ENCODE data around the gene RAB3C.

Gene RAB3C

DNA sequence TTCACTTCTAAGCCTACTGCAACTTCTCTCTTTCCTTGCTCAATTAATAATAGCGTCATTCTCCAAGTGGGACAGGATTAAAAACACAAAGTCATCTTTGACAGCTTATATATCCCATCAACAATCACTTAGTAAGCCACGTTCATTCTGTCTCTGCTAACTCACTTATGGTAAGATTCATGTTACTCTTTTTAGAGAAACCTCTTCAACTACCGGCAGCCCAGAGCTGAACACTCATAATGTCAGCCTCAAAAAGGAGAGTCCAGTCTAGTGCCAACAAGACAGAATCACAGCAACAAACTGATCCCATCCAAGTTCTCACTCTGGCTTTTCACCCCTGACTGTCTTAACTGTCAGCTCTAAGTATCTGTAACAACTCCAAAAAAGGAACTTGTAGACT, 196.0 kb downstream of the RAB3C start:
- DNase-seq, result no peak

DNA sequence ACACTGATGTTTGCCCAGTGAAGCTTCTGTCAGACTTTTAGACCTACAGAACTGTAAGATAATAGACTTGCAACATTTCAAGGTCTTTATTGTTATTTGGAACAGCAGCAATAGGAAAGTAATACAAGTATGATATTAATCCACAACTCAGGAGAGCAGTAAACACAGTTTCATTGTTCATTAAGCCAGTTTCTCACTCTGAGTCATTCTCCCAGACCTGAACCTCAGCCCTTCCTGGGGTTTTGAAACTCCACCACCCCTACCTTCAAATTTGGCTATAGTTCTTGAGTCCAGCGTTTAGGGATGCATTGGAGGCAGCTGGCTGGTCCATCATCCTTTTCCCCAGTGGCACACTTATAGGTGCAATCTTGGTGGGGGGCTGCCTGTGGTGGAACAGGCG, 203.2 kb downstream of the RAB3C start:
- no peak for DNase-seq

DNA sequence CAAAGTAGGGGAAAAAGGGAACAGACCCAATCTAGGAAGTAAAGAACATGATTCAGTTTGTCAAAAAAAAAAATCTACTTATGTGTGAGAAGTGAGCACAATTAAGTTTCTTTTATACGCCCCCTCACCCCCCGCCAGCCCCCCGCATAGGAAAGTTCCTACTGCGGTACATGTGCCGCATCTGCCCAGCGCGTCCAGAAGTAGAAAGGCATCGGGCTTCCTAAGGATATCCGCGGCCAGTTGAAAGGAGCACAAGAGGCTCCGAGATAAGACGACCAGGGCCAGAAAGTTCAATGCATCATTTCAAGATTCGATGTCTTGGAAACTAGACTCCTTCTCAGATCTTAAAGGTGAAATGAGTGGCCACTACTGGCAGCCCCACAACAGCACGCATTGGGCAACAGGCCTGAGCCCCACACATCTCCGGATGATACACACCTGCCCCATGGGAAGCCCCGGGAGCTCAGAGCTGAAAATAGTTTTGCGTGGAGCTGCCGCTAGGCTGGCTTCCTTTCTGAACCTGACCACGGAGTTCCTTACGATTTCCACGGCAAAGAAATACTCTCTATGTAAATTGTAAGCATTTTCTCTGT, 203.9 kb downstream of the RAB3C start:
- DNase-seq, result no peak

DNA sequence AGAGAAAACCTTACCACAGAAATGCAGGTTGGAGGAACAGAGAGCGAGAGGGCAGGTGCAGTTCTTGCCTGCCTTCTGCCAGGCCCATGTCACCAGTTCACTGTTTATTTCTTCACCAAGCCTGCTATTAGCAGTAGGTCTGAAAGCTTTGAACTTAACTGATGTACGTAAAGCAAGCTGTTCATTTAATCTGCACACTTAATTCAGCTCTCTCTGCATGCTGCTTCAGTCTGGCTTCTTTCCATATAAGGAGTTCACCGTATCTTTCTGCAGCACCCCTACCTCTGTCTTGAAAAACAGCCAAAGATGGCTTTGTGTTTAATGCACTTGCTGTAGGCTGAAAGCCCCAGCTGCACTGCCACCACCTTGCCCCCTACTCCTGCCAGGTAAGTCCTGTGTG, 205.1 kb downstream of the RAB3C start:
- no peak for DNase-seq

DNA sequence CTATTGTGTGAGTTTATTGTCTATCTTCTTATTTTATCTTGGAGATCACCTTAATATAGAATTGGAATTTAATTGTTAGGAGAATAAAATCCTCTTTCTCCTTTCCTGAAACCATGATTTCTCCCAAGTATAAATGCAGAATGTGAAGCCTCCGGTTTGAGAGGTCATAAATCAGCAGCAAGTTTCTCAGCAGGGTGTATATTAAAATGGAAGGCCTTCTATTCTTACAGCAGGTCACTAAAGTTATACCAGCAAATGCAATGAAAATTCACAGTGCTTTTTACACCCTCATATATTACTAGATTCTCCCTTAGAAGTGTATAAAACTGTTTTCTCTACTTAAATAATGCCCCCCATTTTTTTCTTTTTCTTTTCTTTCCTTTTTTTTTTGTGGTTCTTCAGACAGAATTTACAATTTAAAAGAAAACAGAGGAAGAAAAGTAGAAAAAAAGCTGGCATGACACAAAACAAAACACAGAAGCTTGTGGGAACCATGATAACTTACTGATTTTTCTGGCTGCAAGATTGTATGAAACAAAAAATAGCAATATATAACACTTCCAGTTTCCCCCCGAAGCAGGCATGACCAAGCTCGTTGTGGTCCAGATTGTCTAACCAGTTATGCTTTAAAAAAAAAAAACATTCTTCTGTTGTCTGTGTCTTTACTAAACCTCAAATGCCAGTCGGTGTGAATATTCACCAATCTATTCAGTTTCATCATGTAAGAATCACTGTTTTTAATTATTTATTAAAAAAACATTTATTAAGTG, 211.2 kb downstream of the RAB3C start:
- DNase-seq, result no peak

DNA sequence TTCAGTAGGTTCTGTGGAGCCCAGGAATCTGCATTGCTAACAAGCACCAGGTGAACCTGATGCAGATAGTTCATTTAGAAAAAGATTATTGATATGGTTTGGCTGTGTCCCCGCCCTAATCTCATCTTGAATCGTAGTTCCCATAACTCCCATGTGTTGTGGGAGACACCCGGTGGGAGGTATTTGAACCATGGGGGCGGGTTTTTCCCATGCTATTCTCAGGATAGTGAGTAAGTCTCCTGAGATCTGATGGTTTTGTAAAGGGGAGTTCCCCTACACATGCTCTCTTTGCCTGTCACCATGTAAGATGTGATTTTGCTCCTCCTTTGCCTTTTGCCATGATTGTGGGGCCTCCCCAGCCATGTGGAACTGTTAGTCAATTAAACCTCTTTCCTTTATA, 212.0 kb downstream of the RAB3C start:
- no peak for DNase-seq

DNA sequence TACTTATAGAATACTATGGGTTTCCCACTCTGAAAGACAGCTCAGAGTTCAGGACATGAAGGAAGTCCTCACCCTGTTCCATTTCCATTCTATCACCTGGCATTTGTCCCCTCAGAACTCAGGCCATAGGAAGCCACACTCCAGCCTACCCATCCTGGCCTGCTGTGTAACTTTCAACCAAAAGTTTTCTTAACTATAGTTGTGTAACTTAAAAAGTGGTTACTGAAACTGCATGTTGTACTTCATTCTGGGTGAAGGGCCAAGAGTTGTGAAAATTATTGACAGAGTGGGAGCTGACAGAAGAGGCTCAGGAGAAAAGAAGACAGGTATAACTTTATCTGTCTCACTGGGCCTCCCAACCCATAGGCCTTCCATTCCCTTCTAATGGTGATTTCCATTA, 212.5 kb downstream of the RAB3C start:
- no peak for DNase-seq

DNA sequence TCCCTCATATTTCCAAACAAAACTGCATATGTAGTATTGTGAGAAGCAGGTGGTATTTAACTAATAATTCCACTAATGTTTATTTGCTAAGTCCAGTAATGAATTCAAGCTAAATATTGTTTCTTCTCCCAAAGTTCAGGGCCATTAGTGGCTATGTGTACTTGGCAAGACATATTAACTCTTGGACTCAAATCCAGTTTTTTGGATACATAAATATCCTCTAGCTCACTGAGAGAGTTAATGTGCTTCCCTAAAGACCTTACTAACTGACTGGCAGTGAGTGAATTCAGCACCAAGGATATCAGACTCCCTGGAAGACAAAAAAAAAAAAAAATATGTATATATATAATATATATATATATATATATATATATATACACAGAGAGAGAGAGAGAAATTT, 214.1 kb downstream of the RAB3C start:
- DNase-seq, result no peak

DNA sequence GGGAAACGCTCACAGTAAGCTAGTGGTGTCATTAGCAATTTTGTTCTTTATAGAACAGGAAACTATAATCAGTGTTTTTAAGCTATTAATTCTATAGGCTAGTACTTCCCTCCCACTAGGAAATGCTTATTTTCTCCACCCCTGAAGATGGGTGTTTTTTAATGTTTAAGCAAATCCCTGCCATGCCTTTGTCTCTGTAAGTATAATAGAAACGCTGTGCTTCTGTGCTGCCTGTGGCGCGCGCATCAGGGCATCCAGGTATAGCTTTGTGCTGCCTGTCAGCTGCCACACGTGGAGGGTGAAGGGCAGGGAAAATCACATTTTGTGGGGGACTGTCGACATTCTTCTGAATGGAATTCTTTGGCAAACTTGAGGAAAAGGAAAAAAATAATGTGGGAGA, 217.5 kb downstream of the RAB3C start:
- DNase-seq, result no peak

DNA sequence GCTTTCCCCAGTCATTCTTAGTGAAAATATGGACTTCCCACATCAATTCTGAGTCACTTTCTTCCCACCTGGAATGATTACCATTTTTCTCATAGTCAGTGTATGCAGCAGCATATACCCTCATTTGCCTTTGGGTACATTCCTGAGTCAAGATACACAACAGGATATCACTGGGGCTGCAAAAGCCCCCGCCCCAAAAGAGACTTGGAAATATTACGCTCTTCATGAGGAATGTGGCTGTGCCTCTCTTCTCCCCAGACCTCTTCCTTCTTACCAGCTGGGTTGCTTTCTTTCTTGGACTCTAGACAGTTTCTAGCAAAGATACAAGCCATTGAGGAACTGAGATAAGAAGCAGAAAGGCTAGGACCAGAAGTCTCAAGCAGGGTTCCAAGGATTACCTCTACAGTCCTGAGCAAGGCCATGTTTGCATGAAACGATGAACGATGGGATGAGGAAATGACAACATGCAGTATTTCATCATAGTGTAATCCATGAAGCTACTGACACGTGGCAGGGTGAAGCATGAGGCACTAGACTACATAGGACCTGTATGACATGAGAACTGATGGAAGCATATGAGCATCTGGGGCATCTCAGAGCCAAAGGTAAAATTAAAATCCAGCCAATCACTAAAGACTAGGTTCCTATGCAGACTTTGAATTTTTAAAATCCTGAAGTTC, 218.1 kb downstream of the RAB3C start:
- DNase-seq, result no peak

DNA sequence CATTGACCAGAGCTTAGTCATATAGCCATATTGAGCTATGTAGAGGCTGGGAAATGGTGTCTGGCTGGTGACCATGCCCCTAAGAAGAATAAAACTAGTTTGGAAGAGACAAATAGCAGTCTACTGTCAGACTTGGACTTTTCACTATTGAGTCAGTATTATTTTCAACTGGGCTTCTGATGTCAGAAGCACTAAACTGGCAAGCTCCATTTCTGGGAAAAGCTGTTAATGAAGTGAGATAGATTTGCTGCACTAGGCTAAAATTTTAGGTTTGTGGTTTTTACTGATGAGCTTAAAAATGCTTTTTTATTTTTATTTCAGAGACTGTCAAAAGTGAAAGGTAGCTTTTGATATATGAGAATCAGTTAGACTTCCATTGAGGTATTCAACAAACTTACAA, 220.2 kb downstream of the RAB3C start:
- no peak for DNase-seq

DNA sequence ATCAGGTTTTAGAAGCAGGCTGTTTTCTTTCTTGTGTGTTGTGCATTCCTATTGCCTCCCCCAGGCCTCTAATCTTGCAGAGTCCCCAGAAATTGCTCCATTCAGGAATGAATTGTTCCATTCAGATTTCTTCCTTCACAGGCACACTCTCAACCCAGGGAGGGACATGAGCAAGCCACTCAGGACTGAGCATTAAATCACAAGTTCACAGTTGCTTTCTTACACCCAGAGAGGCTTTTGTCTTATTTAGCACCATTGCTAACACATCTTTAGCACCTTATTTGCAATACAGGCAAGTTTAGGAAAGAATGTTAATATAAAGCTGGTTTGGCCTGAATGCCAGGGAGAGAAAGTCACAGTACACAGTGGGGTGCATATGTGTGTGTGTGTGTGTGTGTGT, 221.4 kb downstream of the RAB3C start:
- DNase-seq, result no peak

DNA sequence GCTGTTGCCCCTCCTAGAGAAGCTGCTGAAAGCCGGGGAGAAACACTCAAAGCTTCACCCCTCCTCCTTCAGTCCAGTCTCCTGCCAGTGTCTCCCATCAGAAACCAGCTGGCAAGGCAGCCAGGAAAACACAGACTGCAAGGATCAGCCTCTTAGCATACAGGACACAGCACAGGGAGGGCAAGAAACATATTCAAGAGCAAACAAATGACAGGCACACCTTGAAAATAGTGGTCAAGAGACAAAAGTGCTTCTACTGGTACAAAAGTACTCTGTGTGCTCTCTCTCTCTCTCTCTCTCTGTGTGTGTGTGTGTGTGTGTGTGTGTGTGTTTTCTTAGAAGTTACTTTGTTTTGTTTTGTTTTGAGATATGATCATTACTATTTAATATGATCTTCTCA, 227.2 kb downstream of the RAB3C start:
- no peak for DNase-seq

DNA sequence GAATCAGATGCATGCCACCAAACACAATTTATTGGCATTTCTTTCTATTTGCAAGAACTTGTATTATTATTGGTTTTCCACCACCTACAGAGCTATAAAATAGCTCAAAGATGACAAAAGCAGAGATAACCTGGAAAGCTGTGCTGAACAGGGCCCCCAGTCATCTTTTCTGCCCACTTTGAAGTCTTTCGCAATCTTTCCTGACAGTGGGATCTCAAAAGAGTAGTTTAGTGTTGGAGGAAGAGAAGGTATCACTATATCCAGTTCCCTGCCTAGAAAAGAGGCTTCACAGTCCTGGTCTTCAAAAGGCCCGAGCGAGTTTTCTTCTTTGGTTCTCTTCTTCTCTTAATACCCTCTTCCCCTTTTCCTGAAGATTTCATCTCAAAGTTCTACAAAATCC, 231.0 kb downstream of the RAB3C start:
- no peak for DNase-seq

DNA sequence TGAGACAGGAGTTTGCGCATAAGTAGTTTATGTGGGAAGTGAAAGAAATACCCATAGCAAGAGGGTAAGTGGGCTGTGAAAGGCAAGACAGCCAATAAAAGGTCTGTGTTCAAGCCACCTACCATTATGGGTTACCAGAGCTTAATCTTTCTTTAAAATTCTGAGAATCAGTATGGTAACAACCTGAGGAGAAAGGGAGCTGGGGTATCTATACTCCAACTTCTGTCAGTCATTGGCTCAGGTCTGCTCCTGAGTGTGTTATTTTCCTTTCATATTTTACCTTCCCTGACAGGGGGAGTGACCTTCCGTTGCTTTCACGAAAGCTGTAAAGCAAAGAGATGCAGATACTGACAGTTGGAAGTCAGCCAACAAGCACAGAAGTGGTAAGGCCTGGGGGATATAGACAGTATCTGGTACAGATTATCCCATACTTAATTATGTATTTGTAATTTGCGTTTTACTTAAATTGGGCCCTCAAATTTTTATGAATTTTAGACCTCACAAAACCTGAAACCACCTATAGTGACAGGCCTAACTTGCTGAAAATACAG, 233.4 kb downstream of the RAB3C start:
- no peak for DNase-seq

DNA sequence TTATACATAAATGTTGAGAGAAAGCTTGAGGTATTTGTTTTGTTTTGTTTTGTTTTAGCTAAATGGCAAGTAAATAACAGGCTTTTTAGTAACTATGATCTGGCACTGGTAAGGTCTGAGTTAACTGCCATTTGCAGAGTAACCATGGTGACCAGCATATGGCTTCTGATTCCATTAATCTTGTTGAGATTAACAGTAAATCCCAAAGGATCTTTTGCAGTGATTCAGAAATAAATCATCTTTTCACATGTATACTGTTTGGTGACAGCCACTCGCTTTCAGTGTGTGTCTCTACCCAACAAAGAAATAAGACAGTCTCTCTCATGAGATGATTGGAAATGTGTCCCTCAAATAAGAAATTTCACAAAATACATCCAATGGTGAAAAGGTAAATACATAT, 235.6 kb downstream of the RAB3C start:
- no peak for DNase-seq

DNA sequence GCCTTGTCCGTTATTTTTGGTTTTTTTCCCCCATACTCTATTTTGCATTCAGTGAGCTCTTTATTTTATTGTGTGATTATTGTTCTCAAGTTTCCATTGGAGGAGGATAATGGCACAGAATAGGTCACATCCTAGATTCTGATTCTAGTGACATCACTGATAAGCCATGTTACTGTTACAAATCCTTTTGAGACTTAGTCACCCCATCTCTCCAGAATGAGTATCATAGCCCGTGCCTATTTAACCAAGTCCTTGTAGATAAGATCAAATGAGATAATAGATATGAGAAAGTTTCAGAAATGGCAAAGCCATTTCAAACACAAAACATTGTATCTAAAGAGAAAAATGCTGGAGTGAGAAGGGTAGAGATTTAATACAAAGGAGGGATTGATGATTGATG, 242.6 kb downstream of the RAB3C start:
- DNase-seq, result no peak

DNA sequence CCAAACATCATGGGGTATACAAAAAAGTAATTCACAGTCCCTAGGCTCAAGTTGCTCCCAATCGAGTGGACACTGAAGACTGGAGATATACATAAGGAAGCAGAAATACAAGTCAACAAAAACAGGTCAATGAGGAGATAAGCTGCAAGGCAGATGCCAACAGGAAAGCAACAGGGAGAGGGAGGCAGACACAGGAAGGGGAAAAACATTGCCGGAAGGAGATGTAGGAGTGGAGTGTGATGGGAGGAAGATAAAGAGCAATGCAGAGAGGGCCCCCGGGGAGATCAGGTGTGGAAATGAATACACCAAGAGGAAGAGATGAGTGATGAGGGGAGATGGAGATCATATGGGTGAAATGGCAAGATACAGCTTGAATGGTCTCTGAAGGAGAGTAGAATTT, 243.0 kb downstream of the RAB3C start:
- no peak for DNase-seq

DNA sequence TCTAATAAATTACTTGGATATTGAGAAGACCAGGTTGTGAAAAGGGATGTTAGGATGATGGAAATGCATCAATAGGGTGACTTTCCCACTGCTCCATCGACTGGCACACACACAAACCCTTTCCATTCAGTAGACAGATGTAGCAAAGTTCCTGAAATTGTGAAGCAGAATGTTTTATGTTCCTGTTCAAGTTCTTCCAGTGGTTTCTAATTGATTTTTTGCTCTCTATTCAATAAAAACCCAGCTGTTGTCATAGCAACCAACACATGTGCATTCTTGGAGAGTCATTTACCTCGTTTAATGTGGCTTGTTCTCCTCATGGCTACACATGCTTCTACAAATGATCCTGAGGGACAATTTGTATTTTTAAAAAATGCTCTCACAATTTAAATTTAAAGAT, 244.6 kb downstream of the RAB3C start:
- no peak for DNase-seq

DNA sequence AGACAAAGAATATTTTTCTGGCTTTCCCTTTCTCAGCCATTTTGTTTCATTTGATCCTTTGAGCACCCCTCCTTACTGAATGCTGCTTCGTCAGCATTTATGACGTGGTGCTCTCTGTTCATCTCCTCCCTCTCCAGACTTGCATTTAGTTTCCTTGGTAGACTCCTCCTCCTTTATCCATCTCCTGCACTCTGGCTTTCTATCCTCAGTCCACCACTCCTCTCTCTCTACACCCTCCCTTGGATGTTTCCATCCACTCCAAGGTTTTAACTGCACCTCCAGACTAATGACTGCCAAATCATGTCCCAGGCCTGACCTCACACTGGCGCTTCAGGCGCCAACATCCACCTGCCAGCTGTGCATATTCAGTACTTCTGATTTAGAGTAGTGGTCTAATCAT, 245.4 kb downstream of the RAB3C start:
- DNase-seq, result no peak

DNA sequence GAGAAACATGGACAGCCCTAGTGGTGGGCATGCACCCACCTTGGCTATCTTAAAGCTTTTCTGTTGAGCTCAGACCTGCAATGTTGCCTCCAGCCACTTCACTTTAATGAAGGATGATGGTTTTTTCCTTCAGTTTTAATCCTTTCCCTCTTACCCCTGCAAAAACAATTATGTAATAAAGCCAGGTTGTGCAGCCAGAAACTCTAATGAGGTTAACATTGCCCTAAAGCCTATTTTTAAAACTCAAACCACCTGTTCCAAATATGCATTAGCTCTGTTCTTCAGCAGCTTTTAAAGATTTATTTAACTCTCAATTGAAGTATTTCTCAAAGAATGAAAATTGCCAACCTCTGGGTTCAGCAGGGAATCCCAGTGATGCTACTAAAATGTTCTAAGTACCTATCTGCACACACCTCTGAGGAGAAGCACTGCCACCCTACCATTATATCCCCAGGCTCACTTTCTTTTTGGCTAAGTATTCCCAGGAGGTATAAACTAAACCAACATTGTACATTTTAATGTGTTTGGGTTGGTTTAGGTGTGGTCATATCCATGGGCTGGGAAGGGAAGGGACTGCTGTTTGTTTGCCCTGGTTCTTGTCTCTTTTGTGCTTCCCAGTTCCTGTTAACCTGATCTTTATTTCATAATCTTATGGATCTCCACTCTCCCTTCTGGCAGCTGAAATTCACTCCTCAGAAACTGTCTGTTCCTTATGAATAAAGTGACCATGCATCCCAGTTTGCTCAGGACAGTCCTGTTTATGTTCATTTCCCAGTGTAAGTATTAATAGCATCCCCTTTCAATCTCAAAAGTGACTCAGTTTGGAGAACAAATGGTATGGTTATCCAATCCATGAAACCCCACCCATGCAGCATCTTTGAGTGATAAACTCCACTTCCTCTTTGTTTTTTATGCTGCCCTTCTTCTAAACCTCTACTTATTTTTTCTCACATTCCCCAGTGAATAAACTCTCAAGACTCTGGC, 251.7 kb downstream of the RAB3C start:
- DNase-seq, result no peak

DNA sequence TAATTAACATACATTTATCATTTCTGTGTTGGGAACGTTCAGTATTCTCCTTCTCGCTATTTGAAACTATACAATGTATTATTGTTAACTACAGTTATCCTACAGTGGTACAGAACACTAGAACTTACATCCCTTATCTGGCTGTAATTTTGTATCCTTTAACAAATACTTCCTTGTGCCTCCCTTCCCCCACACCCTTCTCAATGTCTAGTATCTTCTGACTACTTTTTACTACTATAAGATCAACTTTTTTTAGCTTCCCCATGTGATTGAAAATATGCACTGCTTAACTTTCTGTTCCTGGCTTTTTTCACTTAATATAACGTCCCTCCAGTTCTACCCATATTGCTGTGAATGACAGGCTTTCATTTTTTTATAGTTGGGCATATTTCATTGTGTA, 253.5 kb downstream of the RAB3C start:
- DNase-seq, result no peak

DNA sequence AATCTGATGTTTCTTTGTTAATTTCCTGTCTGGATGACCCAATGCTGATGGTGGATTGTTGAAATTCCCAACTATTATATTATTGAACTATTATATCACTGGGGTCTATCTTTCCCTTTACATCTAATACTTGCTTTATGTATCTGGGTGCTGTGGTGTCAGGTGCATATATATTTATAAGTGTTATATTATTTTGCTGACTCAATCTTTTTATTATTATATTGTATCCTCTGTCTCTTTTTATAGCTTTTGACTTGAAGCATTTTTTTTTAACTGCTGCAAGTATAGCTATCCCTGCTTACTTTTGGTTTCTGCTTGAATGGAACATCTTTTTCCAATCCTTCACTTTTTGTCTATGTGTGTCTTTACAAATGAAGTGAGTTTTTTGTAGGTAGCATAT, 255.9 kb downstream of the RAB3C start:
- DNase-seq, result no peak
